Measurements from ENCODE around the gene SLC35F2.

Gene SLC35F2

GRCh38 chr11:107743191-107743590, 115.4 kb downstream of the SLC35F2 start:
- Histone ChIP-seq H3K79me2 (ENCODE audit: control insufficient read depth, insufficient read depth, low read length, poor library complexity) (no peaks in the 10 kb centered on the region), H3K23ac (ENCODE audit: low read length) (no peak overlapping the region), H4K12ac (ENCODE audit: low read depth, low read length) (no peak overlapping the region), H3K27me3 (ENCODE audit: insufficient read depth, low read length) (no peaks in the 10 kb centered on the region), H3K4ac (ENCODE audit: low read depth, low read length) (no peak overlapping the region), H2BK120ac (ENCODE audit: insufficient read depth, low read length, poor library complexity) (no peak overlapping the region), H2BK5ac (ENCODE audit: low read depth, low read length, poor library complexity) (no peak overlapping the region), H3K9me3 (ENCODE audit: insufficient read depth, low read depth, low read length) (no peaks in the 10 kb centered on the region), H2AK5ac (ENCODE audit: low read length) (no peak overlapping the region), H3K4me1 (ENCODE audit: control insufficient read depth in 1 of 2, insufficient read depth in 2 of 2, low read length in 2 of 2) (peaks cover 7 to 11% of the 10 kb centered on the region in 2 experiments), H3K4me2 (ENCODE audit: low read length) (no peak overlapping the region), H3K36me3 (ENCODE audit: control insufficient read depth in 1 of 2, insufficient read depth in 2 of 2, low read length in 2 of 2) (no peaks in the 10 kb centered on the region), H2BK12ac (ENCODE audit: low read length) (no peak overlapping the region), H3K4me3 (ENCODE audit: low read depth, low read length) (no peak overlapping the region), H3K27ac (ENCODE audit: low read depth, low read length) (no peak overlapping the region), H3K14ac (ENCODE audit: low read length) (no peak overlapping the region), H3K79me1 (ENCODE audit: low read length) (peaks cover 7% of the 10 kb centered on the region), H4K8ac (ENCODE audit: low read depth, low read length) (no peak overlapping the region), H3K18ac (ENCODE audit: low read length) (no peak overlapping the region), H2AFZ (ENCODE audit: insufficient read depth, low read length, poor library complexity) (no peak overlapping the region), H4K91ac (ENCODE audit: low read depth, low read length) (no peak overlapping the region), H3K9ac (ENCODE audit: low read length) (no peak overlapping the region)
- no CpG with 5 or more reads among the region's 3 CpGs for WGBS (ENCODE audit: extremely low coverage, insufficient coverage, insufficient read length)
- DNase-seq: no peak

- Histone ChIP-seq H3K9me3 (ENCODE audit: insufficient read depth, low read depth, low read length) (no peaks in the 10 kb centered on the region), H3K23ac (ENCODE audit: low read length) (no peak overlapping the region), H3K36me3 (ENCODE audit: control insufficient read depth in 1 of 2, insufficient read depth in 2 of 2, low read length in 2 of 2) (no peaks in the 10 kb centered on the region), H3K4me1 (ENCODE audit: control insufficient read depth in 1 of 2, insufficient read depth in 2 of 2, low read length in 2 of 2) (peaks cover 5 to 7% of the 10 kb centered on the region in 2 experiments), H3K18ac (ENCODE audit: low read length) (no peak overlapping the region), H3K4ac (ENCODE audit: low read depth, low read length) (no peak overlapping the region), H4K91ac (ENCODE audit: low read depth, low read length) (peak overlapping the region; percentile 29), H4K12ac (ENCODE audit: low read depth, low read length) (no peak overlapping the region), H2BK12ac (ENCODE audit: low read length) (no peak overlapping the region), H4K8ac (ENCODE audit: low read depth, low read length) (peak overlapping the region; percentile 33), H3K27ac (ENCODE audit: low read depth, low read length) (no peak overlapping the region), H3K4me2 (ENCODE audit: low read length) (no peak overlapping the region), H2BK120ac (ENCODE audit: insufficient read depth, low read length, poor library complexity) (no peak overlapping the region), H3K79me1 (ENCODE audit: low read length) (peaks cover 7% of the 10 kb centered on the region), H3K4me3 (ENCODE audit: low read depth, low read length) (no peak overlapping the region), H3K9ac (ENCODE audit: low read length) (no peak overlapping the region), H3K27me3 (ENCODE audit: insufficient read depth, low read length) (no peaks in the 10 kb centered on the region), H2BK5ac (ENCODE audit: low read depth, low read length, poor library complexity) (no peak overlapping the region), H2AFZ (ENCODE audit: insufficient read depth, low read length, poor library complexity) (no peak overlapping the region), H3K14ac (ENCODE audit: low read length) (no peak overlapping the region), H3K79me2 (ENCODE audit: control insufficient read depth, insufficient read depth, low read length, poor library complexity) (no peaks in the 10 kb centered on the region), H2AK5ac (ENCODE audit: low read length) (no peak overlapping the region)
- DNase-seq: peak; percentile 33 to 65
- WGBS (ENCODE audit: extremely low coverage, insufficient coverage, insufficient read length): no CpG with 5 or more reads among the region's 7 CpGs
Observed at GRCh38 chr11:107741044-107741823, 117.4 kb downstream of the SLC35F2 start.
